Measurements from ENCODE around the gene HOXC10.

Gene HOXC10

GRCh38 chr12:54021432-54022013 lies 36.6 kb downstream of the HOXC10 start:
- CTCF ChIA-PET = interaction anchor here (1.0 to 1.3 kb wide), 4 partner anchors 9 to 117 kb away, joined by 3 to 4 read pairs (median 3); partner anchors contain the start of genes HOXC10 and HOXC5
- POLR2A ChIA-PET = interaction anchor here (1.3 to 1.4 kb wide), 2 partner anchors 21 to 31 kb away, joined by 3 read pairs; partner anchors contain the start of gene HOXC9
- no peak for DNase-seq (ENCODE audit: extremely low spot score)

DNA sequence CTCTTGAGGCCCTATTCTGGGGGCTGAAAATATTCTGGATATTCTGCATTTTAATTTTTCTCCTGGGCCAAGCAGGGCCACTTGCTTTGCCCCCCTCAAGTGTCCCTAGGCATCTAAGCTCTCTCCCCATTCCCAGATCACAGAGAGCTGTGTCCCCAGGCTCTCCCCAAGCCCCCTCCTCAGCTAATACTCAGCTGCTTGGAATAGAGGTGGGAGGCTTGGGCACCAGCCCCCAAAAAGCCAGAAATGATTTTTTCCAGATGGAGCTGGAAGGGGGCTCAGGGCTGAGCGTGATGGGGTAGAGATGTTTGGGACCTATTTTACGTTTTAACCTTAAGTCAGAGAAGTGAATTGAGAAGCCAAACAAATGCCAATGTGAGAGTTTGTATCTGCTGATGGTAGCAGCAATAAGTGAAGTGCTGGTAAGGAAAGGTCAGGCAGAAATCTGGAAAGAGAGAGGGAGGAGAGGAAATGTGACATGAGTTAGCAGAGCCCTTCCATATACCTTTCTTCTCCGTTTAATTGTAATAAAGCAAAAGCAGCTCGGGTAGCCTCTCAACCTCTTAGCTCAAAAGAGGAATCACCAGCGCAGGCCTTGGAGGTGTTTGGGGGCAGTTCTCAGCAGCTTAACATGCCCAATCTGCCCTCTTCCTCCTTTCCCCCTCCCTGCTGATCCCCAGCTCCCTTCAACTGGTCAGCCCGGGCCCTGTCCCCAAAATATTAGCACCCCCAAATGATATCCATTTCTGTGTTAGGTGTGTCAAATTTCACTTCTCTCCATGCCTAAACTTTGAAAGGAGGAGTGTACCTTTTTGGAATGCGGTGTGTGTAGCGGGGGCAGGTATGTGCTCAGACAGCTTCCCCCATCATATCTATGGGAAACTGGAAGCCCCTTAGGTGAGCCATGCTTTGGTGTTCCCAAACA lies 38.3 kb downstream of the HOXC10 start:
- ChIA-PET POLR2A (interaction anchor here (1.0 to 1.6 kb wide), 2 partner anchors 15 to 28 kb away, joined by 3 to 8 read pairs; no protein-coding TSS in a partner anchor), CTCF (interaction anchor here (0.6 to 1.8 kb wide), 9 partner anchors 8 to 984 kb away, joined by 3 to 7 read pairs (median 3); partner anchors contain the start of gene HOXC10)
- no peak for TF ChIP-seq TARDBP (IDR thresholded peaks at IDR 0.05)
- TF ChIP-seq LEF1 (IDR thresholded peaks at IDR 0.05; ENCODE audit: borderline replicate concordance) = no peak
- TF ChIP-seq BHLHE40 (IDR thresholded peaks at IDR 0.05; ENCODE audit: borderline replicate concordance) = no peak
- no peak for TF ChIP-seq NFRKB (IDR thresholded peaks at IDR 0.05)
- DNase-seq (ENCODE audit: extremely low spot score) = no peak

More at GRCh38 chr12:54021432-54022013, 36.6 kb downstream of the HOXC10 start:
- TF ChIP-seq BHLHE40 (IDR thresholded peaks at IDR 0.05; ENCODE audit: borderline replicate concordance) (no peak), L3MBTL2 (conservative IDR thresholded peaks at IDR 0.05) (no peak), NFRKB (IDR thresholded peaks at IDR 0.05) (no peak), ZNF384 (IDR thresholded peaks at IDR 0.05) (no peak), FOXM1 (IDR thresholded peaks at IDR 0.05; ENCODE audit: borderline replicate concordance) (no peak), SUZ12 (IDR thresholded peaks at IDR 0.05) (no peak), HDGF (IDR thresholded peaks at IDR 0.05; ENCODE audit: borderline replicate concordance) (no peak), FOXK2 (IDR thresholded peaks at IDR 0.05) (no peak)

DNA sequence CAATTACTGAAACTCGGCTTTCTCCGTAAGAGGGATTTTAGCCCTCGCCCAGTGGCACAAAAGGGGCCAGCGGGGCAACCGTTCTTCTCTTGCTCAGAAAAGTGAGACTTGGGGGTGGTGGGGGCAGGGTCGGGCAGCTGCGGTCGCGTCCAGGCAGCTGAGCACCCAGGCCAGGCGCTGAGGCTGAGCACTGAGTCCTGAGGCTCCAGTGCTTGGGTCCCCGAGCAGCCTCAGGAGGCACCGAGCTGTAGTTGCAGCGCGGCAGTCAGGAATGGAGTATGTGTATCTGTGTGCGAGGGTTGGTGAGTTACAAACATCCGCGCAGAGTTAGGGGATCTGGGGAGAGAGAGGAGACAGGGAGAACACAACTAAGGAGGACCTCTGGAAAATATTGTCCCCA lies 39.2 kb downstream of the HOXC10 start:
- TF ChIP-seq ZNF384 (IDR thresholded peaks at IDR 0.05) (no peak), BHLHE40 (IDR thresholded peaks at IDR 0.05; ENCODE audit: borderline replicate concordance) (no peak), NFRKB (IDR thresholded peaks at IDR 0.05) (no peak), TARDBP (IDR thresholded peaks at IDR 0.05) (no peak), L3MBTL2 (conservative IDR thresholded peaks at IDR 0.05) (no peak), SP1 (IDR thresholded peaks at IDR 0.05) (no peak), FOXK2 (IDR thresholded peaks at IDR 0.05) (no peak), LEF1 (IDR thresholded peaks at IDR 0.05; ENCODE audit: borderline replicate concordance) (no peak), CTBP1 (IDR thresholded peaks at IDR 0.05; ENCODE audit: borderline replicate concordance) (no peak), FOXA1 (IDR thresholded peaks at IDR 0.05) (no peak), FOXM1 (IDR thresholded peaks at IDR 0.05; ENCODE audit: borderline replicate concordance) (no peak), HDGF (IDR thresholded peaks at IDR 0.05; ENCODE audit: borderline replicate concordance) (no peak), PKNOX1 (IDR thresholded peaks at IDR 0.05) (no peak), SUZ12 (IDR thresholded peaks at IDR 0.05) (no peak), ARNT (IDR thresholded peaks at IDR 0.05) (no peak), ELF4 (IDR thresholded peaks at IDR 0.05) (no peak)
- DNase-seq (ENCODE audit: extremely low spot score) = no peak
- ChIA-PET CTCF (interaction anchor here (0.6 to 1.8 kb wide), 7 partner anchors 11 to 985 kb away, joined by 3 to 7 read pairs (median 4); no protein-coding TSS in a partner anchor), POLR2A (interaction anchor here (1.0 to 1.6 kb wide), 2 partner anchors 14 to 143 kb away, joined by 3 to 8 read pairs; no protein-coding TSS in a partner anchor)

GRCh38 chr12:54024581-54025305 lies 39.8 kb downstream of the HOXC10 start:
- no peak for DNase-seq (ENCODE audit: extremely low spot score)
- ChIA-PET CTCF (interaction anchor here (0.6 to 2.8 kb wide), 4 partner anchors 10 to 202 kb away, joined by 3 to 11 read pairs (median 6); no protein-coding TSS in a partner anchor), POLR2A (interaction anchor here (0.8 to 4.0 kb wide), 4 partner anchors 8 to 142 kb away, joined by 3 to 26 read pairs (median 6); no protein-coding TSS in a partner anchor)
- TF ChIP-seq NFRKB (IDR thresholded peaks at IDR 0.05) = no peak
- TF ChIP-seq PKNOX1 (IDR thresholded peaks at IDR 0.05) = no peak
- no peak for TF ChIP-seq SUZ12 (IDR thresholded peaks at IDR 0.05)
- TF ChIP-seq FOXK2 (IDR thresholded peaks at IDR 0.05) = no peak
- TF ChIP-seq TARDBP (IDR thresholded peaks at IDR 0.05) = no peak
- TF ChIP-seq ARNT (IDR thresholded peaks at IDR 0.05) = no peak
- TF ChIP-seq FOXM1 (IDR thresholded peaks at IDR 0.05; ENCODE audit: borderline replicate concordance) = no peak
- no peak for TF ChIP-seq ZNF384 (IDR thresholded peaks at IDR 0.05)
- no peak for TF ChIP-seq FOXA1 (IDR thresholded peaks at IDR 0.05)
- no peak for TF ChIP-seq CTBP1 (IDR thresholded peaks at IDR 0.05; ENCODE audit: borderline replicate concordance)
- TF ChIP-seq LEF1 (IDR thresholded peaks at IDR 0.05; ENCODE audit: borderline replicate concordance) = no peak
- TF ChIP-seq BHLHE40 (IDR thresholded peaks at IDR 0.05; ENCODE audit: borderline replicate concordance) = no peak

DNA sequence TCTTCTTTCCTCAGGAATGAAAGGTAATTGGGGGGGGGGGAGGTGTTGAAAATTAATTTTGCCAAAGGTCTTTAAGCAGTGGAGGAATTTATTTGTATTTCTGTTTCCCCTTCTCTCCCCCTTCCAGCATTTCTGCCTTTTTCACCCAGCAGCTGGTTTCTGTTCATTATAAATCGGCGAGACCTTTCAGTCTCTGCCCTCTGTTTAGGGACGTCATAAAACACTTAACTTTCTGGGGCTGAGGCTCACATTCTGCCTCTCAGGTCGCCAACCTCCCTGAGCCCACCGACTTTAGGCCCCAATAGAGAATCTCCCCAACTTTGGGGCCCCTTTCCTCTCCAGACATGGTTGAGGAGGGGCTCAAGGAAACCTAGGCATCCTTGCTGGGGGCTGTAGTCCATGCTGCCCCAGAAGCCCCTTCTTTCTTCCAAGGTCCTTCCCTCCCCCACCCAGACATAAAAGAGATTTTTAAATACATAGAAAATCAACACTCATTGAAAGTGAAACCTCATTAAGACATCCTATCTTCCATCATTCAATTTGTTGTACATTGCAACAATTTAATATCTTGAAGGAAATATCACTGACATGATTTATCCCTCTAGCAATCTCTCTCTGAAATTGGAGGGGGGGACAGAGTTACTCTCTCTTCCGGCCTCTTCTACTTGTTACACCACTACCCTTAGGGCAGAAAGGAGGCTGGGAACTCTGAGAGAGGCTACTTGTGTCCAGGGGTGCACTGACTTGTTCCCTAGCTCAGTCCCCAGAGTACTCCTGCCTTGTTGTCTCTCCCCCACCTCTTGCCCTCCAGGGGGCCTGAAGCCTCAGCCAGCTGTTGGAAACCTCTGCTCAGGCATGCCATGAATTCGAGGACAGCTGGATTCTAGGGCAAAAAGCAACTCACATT lies 40.8 kb downstream of the HOXC10 start:
- no peak for TF ChIP-seq SP1 (IDR thresholded peaks at IDR 0.05)
- TF ChIP-seq PKNOX1 (IDR thresholded peaks at IDR 0.05) = peak; percentile 83
- ChIA-PET POLR2A (interaction anchor here (0.6 to 4.0 kb wide), 8 partner anchors 9 to 141 kb away, joined by 3 to 26 read pairs (median 4); partner anchors contain the start of genes HOXC8 and HOXC9), CTCF (interaction anchor here (0.7 to 2.8 kb wide), 5 partner anchors 17 to 323 kb away, joined by 3 to 11 read pairs (median 4); partner anchors contain the start of gene HOXC8)
- DNase-seq (ENCODE audit: extremely low spot score) = no peak

All from HEK293T (cell line).